RWPE2 (cell line): ENCODE measurements around the gene CD276.

ENCODE experiments used
- ATAC-seq: fragments of 200-7000 bp; cut with Tn5 transposase; 3 replicates; pipeline ENCODE4 v1.9.1; 2021; ENCODE audit warnings: low read depth
- DNase-seq: peaks from one replicate; pipeline ENCODE4 v3.0.0-alpha.2; 2020; ENCODE audit warnings: low spot score
- H3K27ac ChIP-seq: fragments of 450-650 bp; 2 replicates; pipeline ENCODE4 v1.5.1; 2017; ENCODE audit warnings: mild to moderate bottlenecking; ENCODE audit not compliant: poor library complexity, severe bottlenecking
- H3K27me3 ChIP-seq: fragments of 250-450 bp; sonication (Bioruptor Pico); 2 replicates; pipeline ENCODE4 v1.5.1; 2021; ENCODE audit warnings: mild to moderate bottlenecking, moderate library complexity; ENCODE audit not compliant: insufficient read depth, poor library complexity, severe bottlenecking
- H3K36me3 ChIP-seq: fragments of 250-450 bp; sonication (Bioruptor Pico); 2 replicates; pipeline ENCODE4 v1.5.1; 2020; ENCODE audit warnings: low read depth, mild to moderate bottlenecking, moderate library complexity
- H3K4me1 ChIP-seq: fragments of 250-450 bp; sonication (Bioruptor Pico); 2 replicates; pipeline ENCODE4 v1.5.1; 2021; ENCODE audit warnings: mild to moderate bottlenecking, moderate library complexity; ENCODE audit not compliant: insufficient read depth, poor library complexity, severe bottlenecking
- H3K4me3 ChIP-seq: fragments of 250-450 bp; sonication (Bioruptor Pico); 2 replicates; pipeline ENCODE4 v1.5.1; 2021; ENCODE audit warnings: mild to moderate bottlenecking, moderate library complexity; ENCODE audit not compliant: severe bottlenecking
- H3K9me3 ChIP-seq: fragments of 250-450 bp; sonication (Bioruptor Pico); 2 replicates; pipeline ENCODE4 v1.5.1; 2021; ENCODE audit warnings: mild to moderate bottlenecking, moderate library complexity; ENCODE audit not compliant: severe bottlenecking
- CTCF ChIP-seq: fragments of 450-650 bp; IDR thresholded peaks from one replicate; pipeline ENCODE4 v1.5.1; 2017; ENCODE audit warnings: mild to moderate bottlenecking, moderate library complexity; ENCODE audit not compliant: poor library complexity, severe bottlenecking

Gene CD276

GRCh38 chr15:73650416-73651126, 33.6 kb upstream of the CD276 start:
- DNase-seq (no peak), ATAC-seq (peak; percentile 66)
- no peaks in the 10 kb centered on the region for H3K27me3 ChIP-seq
- no peak overlapping the region for H3K4me3 ChIP-seq
- peak overlapping the region; percentile 21 for H3K27ac ChIP-seq
- peaks cover 17% of the 10 kb centered on the region for H3K4me1 ChIP-seq
- H3K36me3 ChIP-seq, result no peaks in the 10 kb centered on the region
- no peak for TF ChIP-seq CTCF
- no peaks in the 10 kb centered on the region for H3K9me3 ChIP-seq

GRCh38 chr15:73654659-73655058, 29.5 kb upstream of the CD276 start:
- ATAC-seq, result no peak
- Histone ChIP-seq H3K4me3 (no peak overlapping the region), H3K36me3 (no peaks in the 10 kb centered on the region), H3K27me3 (no peaks in the 10 kb centered on the region), H3K9me3 (no peaks in the 10 kb centered on the region), H3K4me1 (no peaks in the 10 kb centered on the region), H3K27ac (no peak overlapping the region)
- TF ChIP-seq CTCF, result no peak
- DNase-seq, result no peak

- ATAC-seq (no peak), DNase-seq (no peak)
- Histone ChIP-seq H3K36me3 (no peaks in the 10 kb centered on the region), H3K4me1 (no peaks in the 10 kb centered on the region), H3K9me3 (no peaks in the 10 kb centered on the region), H3K27ac (no peak overlapping the region), H3K4me3 (no peak overlapping the region), H3K27me3 (no peaks in the 10 kb centered on the region)
- TF ChIP-seq CTCF, result no peak
Observed at GRCh38 chr15:73655724-73656123, 28.5 kb upstream of the CD276 start.

GRCh38 chr15:73658645-73659044, 25.5 kb upstream of the CD276 start:
- no peak for DNase-seq
- H3K4me1 ChIP-seq, result no peaks in the 10 kb centered on the region
- no peak for TF ChIP-seq CTCF
- ATAC-seq, result no peak
- no peak overlapping the region for H3K4me3 ChIP-seq
- H3K36me3 ChIP-seq, result no peaks in the 10 kb centered on the region
- H3K27me3 ChIP-seq, result no peaks in the 10 kb centered on the region
- H3K27ac ChIP-seq, result no peak overlapping the region
- no peaks in the 10 kb centered on the region for H3K9me3 ChIP-seq

GRCh38 chr15:73660455-73660854, 23.7 kb upstream of the CD276 start:
- no peak for TF ChIP-seq CTCF
- no peaks in the 10 kb centered on the region for H3K9me3 ChIP-seq
- H3K4me3 ChIP-seq, result no peak overlapping the region
- DNase-seq (no peak), ATAC-seq (no peak)
- no peaks in the 10 kb centered on the region for H3K27me3 ChIP-seq
- no peaks in the 10 kb centered on the region for H3K36me3 ChIP-seq
- H3K27ac ChIP-seq, result no peak overlapping the region
- H3K4me1 ChIP-seq, result no peaks in the 10 kb centered on the region
